Osteoblast (primary cell): ENCODE results near the gene PPP2R5E. TPM values are rescaled to one million over a fixed set of nuclear protein-coding genes. Genes with fewer than 3 reads are reported as not detected.

Experiments
- DNase-seq: peaks from one replicate; pipeline ENCODE4 v3.0.0; 2011; ENCODE audit warnings: low spot score, mixed read lengths; ENCODE audit not compliant: insufficient read length; ENCODE audit errors: missing footprints
- H2AFZ ChIP-seq: 2 replicates; pipeline ENCODE4 v1.6.0; 2011; ENCODE audit warnings: mild to moderate bottlenecking, low read length
- H3K27ac ChIP-seq: 2 replicates; pipeline ENCODE4 v1.5.1; 2011; ENCODE audit warnings: mild to moderate bottlenecking, low read depth, low read length, moderate library complexity
- H3K27me3 ChIP-seq: 2 replicates; pipeline ENCODE4 v1.6.0; 2012; ENCODE audit warnings: mild to moderate bottlenecking, control low read depth, inconsistent platforms, low read length, moderate library complexity; ENCODE audit not compliant: insufficient read depth
- H3K36me3 ChIP-seq: 2 replicates; pipeline ENCODE4 v1.5.1; 2011; ENCODE audit warnings: mild to moderate bottlenecking, low read length, control low read depth, moderate library complexity; ENCODE audit not compliant: insufficient read depth
- H3K4me1 ChIP-seq: 2 replicates; pipeline ENCODE4 v1.5.1; 2011; ENCODE audit warnings: mild to moderate bottlenecking, low read length, control low read depth, moderate library complexity; ENCODE audit not compliant: insufficient read depth
- H3K4me2 ChIP-seq: 2 replicates; pipeline ENCODE4 v1.6.0; 2011; ENCODE audit warnings: mild to moderate bottlenecking, low read length; ENCODE audit not compliant: insufficient read depth
- H3K4me3 ChIP-seq: fragments of 200-600 bp; sonication (generic); 3 replicates; pipeline ENCODE4 v1.5.1; 2012; ENCODE audit warnings: mild to moderate bottlenecking, low read length, inconsistent platforms; ENCODE audit not compliant: insufficient read depth
- H3K79me2 ChIP-seq: 2 replicates; pipeline ENCODE4 v1.6.0; 2012; ENCODE audit warnings: mild to moderate bottlenecking, low read length, control low read depth, inconsistent platforms; ENCODE audit not compliant: insufficient read depth
- H3K9me3 ChIP-seq: 2 replicates; pipeline ENCODE4 v1.5.1; 2011; ENCODE audit warnings: low read depth, low read length, control low read depth
- H4K20me1 ChIP-seq: 2 replicates; pipeline ENCODE4 v1.6.0; 2012; ENCODE audit warnings: mild to moderate bottlenecking, low read length, control low read depth; ENCODE audit not compliant: insufficient read depth
- CTCF ChIP-seq: IDR thresholded peaks from 2 replicates; pipeline ENCODE4 v1.5.1; 2011; ENCODE audit warnings: mild to moderate bottlenecking, low read depth, low read length, moderate library complexity; ENCODE audit errors: extremely low read depth
- total RNA-seq: library from RNA; depleted of rRNA; stranded (reverse); fragments of >200 nt; gene quantifications from 2 replicates; pipeline ENCODE4 v1.2.3, GENCODE V29; 2012

The PPP2R5E gene
- total RNA-seq, 1 donor, result 29.3 TPM

GRCh38 chr14:63357841-63358240 lies 185.3 kb downstream of the PPP2R5E start:
- DNase-seq, result no peak
- Histone ChIP-seq H2AFZ (no peak overlapping the region), H3K27ac (no peak overlapping the region), H3K9me3 (no peaks in the 10 kb centered on the region), H4K20me1 (no peaks in the 10 kb centered on the region), H3K4me1 (no peaks in the 10 kb centered on the region), H3K36me3 (no peaks in the 10 kb centered on the region), H3K4me2 (no peak overlapping the region), H3K27me3 (no peaks in the 10 kb centered on the region), H3K79me2 (no peaks in the 10 kb centered on the region), H3K4me3 (no peak overlapping the region)
- TF ChIP-seq CTCF, result no peak

DNA sequence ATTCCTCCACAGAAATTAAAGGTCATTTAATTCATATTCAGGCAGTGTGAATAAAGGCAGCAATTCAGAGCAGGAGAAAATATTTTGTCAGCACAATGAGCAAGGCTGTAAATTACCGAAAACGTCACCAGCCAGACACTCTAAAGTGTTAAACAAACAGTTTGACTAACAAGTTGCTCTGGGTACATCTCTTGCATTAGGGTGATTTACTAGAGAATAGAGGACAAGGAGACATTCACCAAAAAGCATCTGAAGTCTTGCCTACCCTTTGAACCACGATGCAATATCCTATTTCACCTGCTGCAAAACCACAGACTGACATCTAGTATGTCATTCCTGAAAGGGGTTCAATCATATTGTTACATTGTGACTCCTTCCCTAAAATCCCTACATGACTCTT lies 197.4 kb downstream of the PPP2R5E start:
- Histone ChIP-seq H3K27ac (no peak overlapping the region), H3K36me3 (no peaks in the 10 kb centered on the region), H3K9me3 (no peaks in the 10 kb centered on the region), H2AFZ (no peak overlapping the region), H3K27me3 (peaks cover 2% of the 10 kb centered on the region), H3K4me2 (no peak overlapping the region), H4K20me1 (no peaks in the 10 kb centered on the region), H3K4me3 (no peak overlapping the region), H3K79me2 (no peaks in the 10 kb centered on the region), H3K4me1 (no peaks in the 10 kb centered on the region)
- DNase-seq, result no peak
- TF ChIP-seq CTCF, result no peak

GRCh38 chr14:63344336-63344735 lies 198.8 kb downstream of the PPP2R5E start:
- no peaks in the 10 kb centered on the region for H3K4me1 ChIP-seq
- no peak for DNase-seq
- H3K36me3 ChIP-seq, result no peaks in the 10 kb centered on the region
- H3K27ac ChIP-seq, result no peak overlapping the region
- no peak for TF ChIP-seq CTCF
- H3K27me3 ChIP-seq, result peaks cover 2% of the 10 kb centered on the region
- H2AFZ ChIP-seq, result no peak overlapping the region
- H3K79me2 ChIP-seq, result no peaks in the 10 kb centered on the region
- H3K4me2 ChIP-seq, result no peak overlapping the region
- H3K9me3 ChIP-seq, result no peaks in the 10 kb centered on the region
- H3K4me3 ChIP-seq, result no peak overlapping the region
- no peaks in the 10 kb centered on the region for H4K20me1 ChIP-seq

DNA sequence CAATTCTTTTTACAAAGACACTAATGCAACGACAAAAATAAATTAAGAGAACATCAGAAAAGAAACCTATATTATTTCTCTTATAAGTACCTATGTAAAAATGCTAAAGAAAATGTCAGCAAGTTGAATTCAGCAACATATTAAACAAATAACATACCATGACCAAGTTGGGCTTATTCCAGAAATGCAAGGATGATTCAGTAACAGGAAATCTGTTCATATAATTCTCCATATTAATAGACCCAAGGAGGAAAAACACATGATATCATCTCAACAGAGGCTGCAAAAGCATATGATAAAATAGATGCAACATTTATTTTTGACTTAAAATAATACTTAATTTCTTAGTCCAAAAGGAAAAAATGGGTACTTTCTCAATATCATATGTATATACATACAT lies 199.3 kb downstream of the PPP2R5E start:
- DNase-seq, result no peak
- no peaks in the 10 kb centered on the region for H4K20me1 ChIP-seq
- H3K9me3 ChIP-seq, result no peaks in the 10 kb centered on the region
- H3K4me1 ChIP-seq, result no peaks in the 10 kb centered on the region
- H3K36me3 ChIP-seq, result no peaks in the 10 kb centered on the region
- H3K27me3 ChIP-seq, result no peaks in the 10 kb centered on the region
- H3K79me2 ChIP-seq, result no peaks in the 10 kb centered on the region
- no peak overlapping the region for H3K27ac ChIP-seq
- TF ChIP-seq CTCF, result no peak
- no peak overlapping the region for H3K4me2 ChIP-seq
- H2AFZ ChIP-seq, result no peak overlapping the region
- H3K4me3 ChIP-seq, result no peak overlapping the region
